ENCODE data around the gene KIF4A. TPM values are rescaled to one million over a fixed set of nuclear protein-coding genes. Genes with fewer than 3 reads are reported as not detected.
A peak's percentile ranks its signal among the peaks of the same experiment; 100 is the strongest.
"Not testable (repeated sequence)": the region's sequence is repeated elsewhere in the genome, so short reads cannot be mapped to it uniquely, and the experiment has no call there.

Gene KIF4A
- total RNA-seq, 1 donor from 2014 or later: 18.7 TPM

DNA sequence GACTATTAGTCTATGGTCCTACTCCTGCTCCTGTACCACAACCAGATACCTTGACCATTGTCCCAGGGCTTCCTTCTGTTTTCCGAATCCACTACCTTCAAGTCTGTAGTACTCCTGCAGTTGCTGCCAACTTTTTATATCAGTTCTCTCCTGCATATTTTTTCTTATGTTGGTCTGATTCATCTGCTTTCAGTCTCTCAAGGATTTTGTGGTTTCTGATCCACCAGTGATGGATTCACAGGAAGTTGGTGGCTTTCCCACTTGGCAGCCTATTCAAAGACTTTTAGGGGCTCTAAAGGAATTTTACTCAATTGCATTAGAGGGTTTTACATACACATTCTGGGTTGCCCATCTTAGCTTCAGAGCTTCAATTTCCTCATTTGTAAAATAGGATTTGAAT lies 23.6 kb downstream of the KIF4A start:
- H3K4me3 Mint-ChIP-seq: no peak overlapping the region
- H3K27me3 Mint-ChIP-seq (ENCODE audit: insufficient read depth): no peaks in the 10 kb centered on the region
- H3K9me3 Mint-ChIP-seq: peaks cover 3% of the 10 kb centered on the region
- H3K27ac Mint-ChIP-seq: no peak overlapping the region
- H3K4me1 Mint-ChIP-seq (ENCODE audit: low read depth): peaks cover 13% of the 10 kb centered on the region
- intact Hi-C loops (cut with micrococcal nuclease): no loop called here
- peaks cover 19% of the 10 kb centered on the region for H3K36me3 Mint-ChIP-seq (ENCODE audit: low read depth)
- DNase-seq (ENCODE audit: low spot score): no peak

DNA sequence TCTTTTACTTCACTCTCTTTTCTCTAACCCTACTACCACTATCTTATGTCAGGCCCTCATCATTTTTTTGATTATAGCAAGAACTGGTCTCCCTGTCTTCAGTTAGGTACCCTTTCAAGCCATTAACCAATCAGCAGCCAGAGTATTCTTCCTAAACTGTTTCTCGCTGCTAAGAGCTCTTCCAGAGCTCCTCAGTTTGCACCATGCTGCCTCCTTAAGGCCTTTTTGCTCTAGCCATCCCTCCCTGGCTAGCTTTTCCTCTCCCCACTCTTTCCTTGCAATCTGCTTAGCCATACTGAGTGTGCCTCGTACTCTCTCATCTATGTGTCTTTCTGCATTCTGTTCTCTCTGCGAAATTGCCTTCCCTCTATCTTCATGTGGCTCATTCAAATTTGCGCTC lies 32.9 kb downstream of the KIF4A start:
- H3K27me3 Mint-ChIP-seq (ENCODE audit: insufficient read depth): no peaks in the 10 kb centered on the region
- DNase-seq (ENCODE audit: low spot score): no peak
- no peaks in the 10 kb centered on the region for H3K9me3 Mint-ChIP-seq
- H3K4me3 Mint-ChIP-seq: no peak overlapping the region
- intact Hi-C loops (cut with micrococcal nuclease): no loop called here
- H3K36me3 Mint-ChIP-seq (ENCODE audit: low read depth): peaks cover 18% of the 10 kb centered on the region
- H3K27ac Mint-ChIP-seq: no peak overlapping the region
- H3K4me1 Mint-ChIP-seq (ENCODE audit: low read depth): no peaks in the 10 kb centered on the region

- DNase-seq (ENCODE audit: low spot score); intact Hi-C loops (cut with micrococcal nuclease); H3K27ac Mint-ChIP-seq; H3K27me3 Mint-ChIP-seq (ENCODE audit: insufficient read depth); H3K9me3 Mint-ChIP-seq; H3K4me3 Mint-ChIP-seq; H3K4me1 Mint-ChIP-seq (ENCODE audit: low read depth): not testable (repeated sequence)
- H3K36me3 Mint-ChIP-seq (ENCODE audit: low read depth): peaks cover 18% of the 10 kb centered on the region
Observed at GRCh38 chrX:70323628-70324027, 33.7 kb downstream of the KIF4A start.

DNA sequence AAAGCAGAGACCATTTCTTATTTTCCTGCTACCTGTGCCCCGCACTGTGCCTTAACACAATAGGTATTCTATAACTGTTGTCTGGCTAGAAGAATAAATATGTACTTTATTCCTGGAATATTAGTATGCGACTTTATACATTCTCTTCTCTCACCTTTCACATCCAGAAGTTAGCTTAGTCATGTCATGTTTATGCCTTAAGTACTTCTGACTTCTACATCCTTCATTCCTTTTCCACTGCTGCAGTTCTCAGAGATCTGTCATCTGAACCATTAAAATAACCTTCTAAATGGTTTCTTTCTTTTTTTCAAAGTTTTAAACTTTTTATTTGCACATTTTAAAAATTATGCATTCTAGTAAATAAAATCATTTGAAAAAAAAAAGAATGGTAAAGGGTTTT lies 34.4 kb downstream of the KIF4A start:
- H3K4me3 Mint-ChIP-seq: no peak overlapping the region
- no peaks in the 10 kb centered on the region for H3K4me1 Mint-ChIP-seq (ENCODE audit: low read depth)
- no peak for DNase-seq (ENCODE audit: low spot score)
- intact Hi-C loops (cut with micrococcal nuclease): no loop called here
- peaks cover 18% of the 10 kb centered on the region for H3K36me3 Mint-ChIP-seq (ENCODE audit: low read depth)
- H3K9me3 Mint-ChIP-seq: no peaks in the 10 kb centered on the region
- no peak overlapping the region for H3K27ac Mint-ChIP-seq
- no peaks in the 10 kb centered on the region for H3K27me3 Mint-ChIP-seq (ENCODE audit: insufficient read depth)

DNA sequence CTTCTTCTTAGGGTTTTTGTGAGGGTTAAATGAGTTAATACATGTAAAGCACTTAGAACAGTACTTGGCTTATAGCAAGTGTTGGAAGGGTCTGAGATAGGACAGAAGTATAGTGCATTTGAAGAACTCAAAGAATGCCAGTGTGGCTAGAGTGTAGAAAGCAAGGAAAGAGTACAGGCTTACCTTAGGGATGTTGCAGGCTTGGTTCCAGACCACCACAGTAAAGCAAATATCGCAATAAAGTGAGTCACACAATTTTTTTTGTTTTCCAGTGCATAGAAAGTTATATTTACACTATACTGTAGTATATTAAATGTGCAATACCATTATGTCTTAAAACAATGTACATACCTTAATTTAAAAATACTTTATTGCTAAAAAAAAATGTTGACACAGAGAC lies 41.3 kb downstream of the KIF4A start:
- Mint-ChIP-seq H3K27me3 (ENCODE audit: insufficient read depth) (no peaks in the 10 kb centered on the region), H3K4me3 (no peak overlapping the region), H3K27ac (no peak overlapping the region), H3K36me3 (ENCODE audit: low read depth) (peaks cover 29% of the 10 kb centered on the region), H3K9me3 (no peaks in the 10 kb centered on the region), H3K4me1 (ENCODE audit: low read depth) (peaks cover 10% of the 10 kb centered on the region)
- intact Hi-C loops (cut with micrococcal nuclease): loop anchor here (10.0 kb wide), 1 partner anchor 264 kb away; no protein-coding TSS in a partner anchor
- DNase-seq (ENCODE audit: low spot score): no peak

DNA sequence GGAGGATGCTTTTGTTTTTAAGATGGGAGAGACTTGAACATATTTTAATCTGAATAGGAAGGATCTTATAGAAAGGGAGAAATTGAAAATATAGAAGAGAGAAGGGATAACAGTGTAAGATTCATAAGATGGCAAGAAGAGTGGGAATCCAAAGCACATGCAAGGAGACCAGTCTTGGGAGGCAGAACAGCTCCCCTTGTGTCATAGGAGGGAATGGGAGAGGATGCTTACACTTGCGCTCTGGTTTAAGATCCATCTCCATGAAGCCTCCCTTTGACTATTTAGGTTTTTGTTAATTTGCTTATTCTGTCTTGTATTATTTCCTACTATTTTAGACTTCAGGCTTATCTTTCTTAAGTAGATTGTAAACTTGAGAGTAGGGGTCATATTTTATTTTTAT lies 42.7 kb downstream of the KIF4A start:
- no peak overlapping the region for H3K27ac Mint-ChIP-seq
- H3K27me3 Mint-ChIP-seq (ENCODE audit: insufficient read depth): no peaks in the 10 kb centered on the region
- no peaks in the 10 kb centered on the region for H3K9me3 Mint-ChIP-seq
- no peak overlapping the region for H3K4me3 Mint-ChIP-seq
- peaks cover 24% of the 10 kb centered on the region for H3K4me1 Mint-ChIP-seq (ENCODE audit: low read depth)
- DNase-seq (ENCODE audit: low spot score): no peak
- H3K36me3 Mint-ChIP-seq (ENCODE audit: low read depth): peaks cover 25% of the 10 kb centered on the region
- intact Hi-C loops (cut with micrococcal nuclease): loop anchor here (10.0 kb wide), 1 partner anchor 262 kb away; no protein-coding TSS in a partner anchor

- Mint-ChIP-seq H3K36me3 (ENCODE audit: low read depth) (peaks cover 19% of the 10 kb centered on the region), H3K4me1 (ENCODE audit: low read depth) (peaks cover 26% of the 10 kb centered on the region), H3K4me3 (no peak overlapping the region), H3K27ac (peak overlapping the region; percentile 2), H3K9me3 (no peaks in the 10 kb centered on the region), H3K27me3 (ENCODE audit: insufficient read depth) (no peaks in the 10 kb centered on the region)
- intact Hi-C loops (cut with micrococcal nuclease): loop anchor here (1.0 to 10.0 kb wide), 4 partner anchors 44 to 339 kb away; partner anchors contain the start of gene KIF4A
- peak; percentile 1 for DNase-seq (ENCODE audit: low spot score)
Observed at GRCh38 chrX:70336767-70337166, 46.9 kb downstream of the KIF4A start.

GRCh38 chrX:70338290-70338689 lies 48.4 kb downstream of the KIF4A start:
- Mint-ChIP-seq H3K9me3 (no peaks in the 10 kb centered on the region), H3K4me1 (ENCODE audit: low read depth) (peaks cover 26% of the 10 kb centered on the region), H3K36me3 (ENCODE audit: low read depth) (peaks cover 18% of the 10 kb centered on the region), H3K27ac (no peak overlapping the region), H3K4me3 (no peak overlapping the region), H3K27me3 (ENCODE audit: insufficient read depth) (no peaks in the 10 kb centered on the region)
- DNase-seq (ENCODE audit: low spot score): no peak
- intact Hi-C loops (cut with micrococcal nuclease): loop anchor here (5.0 to 10.0 kb wide), 3 partner anchors 46 to 324 kb away; partner anchors contain the start of gene KIF4A

DNA sequence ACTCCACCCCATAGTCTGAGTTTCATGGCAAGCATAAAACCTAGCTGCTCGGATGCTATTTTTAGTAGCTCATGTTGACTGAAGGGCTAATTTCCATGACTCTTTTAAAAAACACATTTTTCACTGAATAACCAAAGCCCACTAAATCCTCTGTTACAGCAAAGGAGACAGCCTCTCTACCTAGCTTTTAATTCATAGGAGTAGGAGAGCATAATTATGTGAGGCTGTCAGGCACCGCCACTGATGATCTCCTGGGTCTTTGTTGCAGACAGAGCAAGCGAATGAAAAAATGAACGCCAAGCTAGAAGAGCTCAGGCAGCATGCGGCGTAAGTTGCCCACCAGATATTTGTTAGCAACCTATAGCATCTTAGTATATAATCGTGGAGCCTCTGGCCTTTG lies 53.5 kb downstream of the KIF4A start:
- intact Hi-C loops (cut with micrococcal nuclease): no loop called here
- no peak for DNase-seq (ENCODE audit: low spot score)
- no peaks in the 10 kb centered on the region for H3K27me3 Mint-ChIP-seq (ENCODE audit: insufficient read depth)
- no peaks in the 10 kb centered on the region for H3K4me1 Mint-ChIP-seq (ENCODE audit: low read depth)
- H3K4me3 Mint-ChIP-seq: no peak overlapping the region
- no peak overlapping the region for H3K27ac Mint-ChIP-seq
- no peaks in the 10 kb centered on the region for H3K9me3 Mint-ChIP-seq
- peaks cover 23% of the 10 kb centered on the region for H3K36me3 Mint-ChIP-seq (ENCODE audit: low read depth)

- Mint-ChIP-seq H3K27me3 (ENCODE audit: insufficient read depth) (no peaks in the 10 kb centered on the region), H3K27ac (no peak overlapping the region), H3K4me3 (no peak overlapping the region), H3K4me1 (ENCODE audit: low read depth) (no peaks in the 10 kb centered on the region), H3K9me3 (no peaks in the 10 kb centered on the region), H3K36me3 (ENCODE audit: low read depth) (peaks cover 30% of the 10 kb centered on the region)
- intact Hi-C loops (cut with micrococcal nuclease): no loop called here
- no peak for DNase-seq (ENCODE audit: low spot score)
Observed at GRCh38 chrX:70346418-70347070, 56.6 kb downstream of the KIF4A start.

- intact Hi-C loops (cut with micrococcal nuclease); H3K4me3 Mint-ChIP-seq; DNase-seq (ENCODE audit: low spot score); H3K9me3 Mint-ChIP-seq; H3K4me1 Mint-ChIP-seq (ENCODE audit: low read depth); H3K27ac Mint-ChIP-seq; H3K27me3 Mint-ChIP-seq (ENCODE audit: insufficient read depth): not testable (repeated sequence)
- H3K36me3 Mint-ChIP-seq (ENCODE audit: low read depth): peaks cover 22% of the 10 kb centered on the region
Observed at GRCh38 chrX:70348825-70349224, 58.9 kb downstream of the KIF4A start.

DNA sequence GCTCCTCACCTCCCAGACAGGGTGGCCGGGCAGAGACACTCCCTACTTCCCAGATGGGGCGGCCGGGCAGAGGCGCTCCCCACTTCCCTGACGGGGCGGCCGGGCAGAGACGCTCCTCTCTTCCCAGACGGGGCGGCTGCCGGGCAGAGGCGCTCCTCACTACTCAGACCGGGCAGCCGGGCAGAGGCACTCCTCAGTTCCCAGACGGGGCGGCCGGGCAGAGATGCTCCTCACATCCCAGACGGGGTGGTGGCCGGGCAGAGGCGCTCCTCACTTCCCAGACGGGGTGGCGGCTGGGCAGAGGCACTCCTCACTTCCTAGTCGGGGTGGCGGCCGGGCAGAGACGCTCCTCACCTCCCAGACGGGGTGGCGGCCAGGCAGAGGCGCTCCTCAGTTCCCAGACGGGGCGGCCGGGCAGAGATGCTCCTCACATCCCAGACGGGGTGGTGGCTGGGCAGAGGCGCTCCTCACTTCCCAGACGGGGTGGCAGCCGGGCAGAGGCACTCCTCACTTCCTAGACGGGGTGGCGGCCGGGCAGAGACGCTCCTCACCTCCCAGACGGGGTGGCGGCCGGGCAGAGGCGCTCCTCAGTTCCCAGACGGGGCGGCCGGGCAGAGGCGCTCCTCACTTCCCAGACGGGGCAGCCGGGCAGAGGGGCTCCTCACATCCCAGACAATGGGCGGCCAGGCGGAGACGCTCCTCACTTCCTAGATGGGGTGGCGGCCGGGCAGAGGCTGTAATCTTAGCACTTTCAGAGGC lies 59.6 kb downstream of the KIF4A start:
- H3K27ac Mint-ChIP-seq; intact Hi-C loops (cut with micrococcal nuclease); DNase-seq (ENCODE audit: low spot score); H3K27me3 Mint-ChIP-seq (ENCODE audit: insufficient read depth); H3K4me3 Mint-ChIP-seq; H3K9me3 Mint-ChIP-seq; H3K4me1 Mint-ChIP-seq (ENCODE audit: low read depth): not testable (repeated sequence)
- H3K36me3 Mint-ChIP-seq (ENCODE audit: low read depth): peaks cover 21% of the 10 kb centered on the region

DNA sequence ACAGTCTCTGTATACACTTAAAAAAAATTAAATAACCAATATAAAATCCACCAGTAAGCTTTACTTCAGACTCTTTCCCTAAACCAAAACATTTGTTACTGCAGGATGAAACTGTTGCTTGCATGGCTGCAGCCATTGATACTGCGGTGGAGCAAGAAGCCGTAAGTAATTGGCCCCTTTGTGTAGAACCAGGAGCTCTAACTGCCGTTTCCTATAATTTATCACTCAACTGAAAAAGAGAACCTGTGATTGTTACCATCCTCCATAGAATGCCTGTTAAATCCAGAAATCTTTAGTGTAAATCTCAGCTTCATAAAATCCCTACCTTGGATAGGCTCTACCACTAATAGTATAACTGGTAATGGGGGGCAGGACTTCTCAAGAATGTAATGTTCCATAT lies 62.6 kb downstream of the KIF4A start:
- Mint-ChIP-seq H3K36me3 (ENCODE audit: low read depth) (peaks cover 20% of the 10 kb centered on the region), H3K27me3 (ENCODE audit: insufficient read depth) (no peaks in the 10 kb centered on the region), H3K4me1 (ENCODE audit: low read depth) (no peaks in the 10 kb centered on the region), H3K4me3 (no peak overlapping the region), H3K27ac (no peak overlapping the region), H3K9me3 (no peaks in the 10 kb centered on the region)
- intact Hi-C loops (cut with micrococcal nuclease): no loop called here
- DNase-seq (ENCODE audit: low spot score): no peak
